ENCODE results near the gene SPATA21. TPM values are rescaled to one million over a fixed set of nuclear protein-coding genes. Genes with fewer than 3 reads are reported as not detected.

Gene SPATA21
- total RNA-seq, 1 experiment from 2014 or later = not detected

DNA sequence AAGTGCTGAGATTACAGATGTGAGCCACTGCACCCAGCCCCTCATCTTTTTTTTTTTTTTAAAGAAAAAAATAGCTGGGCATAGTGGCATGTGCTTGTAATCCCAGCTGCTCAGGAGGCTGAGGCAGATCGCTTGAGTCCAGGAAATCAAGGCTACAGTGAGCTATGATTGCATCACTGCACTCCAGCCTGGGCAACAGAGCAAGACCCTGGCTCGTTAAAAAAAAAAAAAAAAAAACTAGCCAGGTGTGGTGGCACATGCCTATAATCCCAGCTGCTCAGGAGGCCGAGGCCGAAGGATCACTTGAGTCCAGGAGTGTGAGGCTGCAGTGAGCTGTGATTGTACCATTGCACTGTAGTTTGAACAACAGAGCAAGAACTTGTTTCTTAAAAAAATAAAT, 56.4 kb downstream of the SPATA21 start:
- Histone ChIP-seq H3K4me3 (ENCODE audit: low read length) (no peak overlapping the region), H3K27ac (ENCODE audit: low read length) (no peak overlapping the region), H3K4me2 (ENCODE audit: low read length) (no peak overlapping the region), H2AFZ (ENCODE audit: low read length) (no peak overlapping the region), H3K9me3 (ENCODE audit: low read length) (no peaks in the 10 kb centered on the region), H3F3A (ENCODE audit: low read length, unreplicated experiment) (no peaks in the 10 kb centered on the region), H3K27me3 (ENCODE audit: low read length) (no peaks in the 10 kb centered on the region), H4K20me1 (ENCODE audit: low read length) (peaks cover 43% of the 10 kb centered on the region), H3K79me2 (ENCODE audit: low read length) (peaks cover 99% of the 10 kb centered on the region), H3K4me1 (ENCODE audit: insufficient read depth, low read length) (peaks cover 8% of the 10 kb centered on the region), H3K9me2 (replicated peaks; ENCODE audit: low read length) (no peaks in the 10 kb centered on the region), H3K36me3 (ENCODE audit: low read depth, low read length) (no peaks in the 10 kb centered on the region), H3K9ac (ENCODE audit: low read length) (no peak overlapping the region)
- ChIA-PET CTCF (interaction anchor here (0.7 kb wide), 1 partner anchor 20 kb away, joined by 6 read pairs; no protein-coding TSS in a partner anchor), POLR2A (ENCODE audit: unreplicated experiment) (no interaction called here)
- DNase-seq (no peak), ATAC-seq (no peak)
- intact Hi-C loops (cut with micrococcal nuclease) = no loop called here
- TF ChIP-seq EZH2 (IDR thresholded peaks at IDR 0.05; ENCODE audit: low read length, unreplicated experiment) = no peak
- TF ChIP-seq EZH2phosphoT487 (IDR thresholded peaks at IDR 0.05; ENCODE audit: borderline replicate concordance, low read length) = no peak
- TF ChIP-seq, protein P1, sequence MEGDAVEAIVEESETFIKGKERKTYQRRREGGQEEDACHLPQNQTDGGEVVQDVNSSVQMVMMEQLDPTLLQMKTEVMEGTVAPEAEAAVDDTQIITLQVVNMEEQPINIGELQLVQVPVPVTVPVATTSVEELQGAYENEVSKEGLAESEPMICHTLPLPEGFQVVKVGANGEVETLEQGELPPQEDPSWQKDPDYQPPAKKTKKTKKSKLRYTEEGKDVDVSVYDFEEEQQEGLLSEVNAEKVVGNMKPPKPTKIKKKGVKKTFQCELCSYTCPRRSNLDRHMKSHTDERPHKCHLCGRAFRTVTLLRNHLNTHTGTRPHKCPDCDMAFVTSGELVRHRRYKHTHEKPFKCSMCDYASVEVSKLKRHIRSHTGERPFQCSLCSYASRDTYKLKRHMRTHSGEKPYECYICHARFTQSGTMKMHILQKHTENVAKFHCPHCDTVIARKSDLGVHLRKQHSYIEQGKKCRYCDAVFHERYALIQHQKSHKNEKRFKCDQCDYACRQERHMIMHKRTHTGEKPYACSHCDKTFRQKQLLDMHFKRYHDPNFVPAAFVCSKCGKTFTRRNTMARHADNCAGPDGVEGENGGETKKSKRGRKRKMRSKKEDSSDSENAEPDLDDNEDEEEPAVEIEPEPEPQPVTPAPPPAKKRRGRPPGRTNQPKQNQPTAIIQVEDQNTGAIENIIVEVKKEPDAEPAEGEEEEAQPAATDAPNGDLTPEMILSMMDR (conservative IDR thresholded peaks at IDR 0.05; ENCODE audit: low read depth, low read length) = no peak
- BruUV-seq (replicated peaks) = no TSS peak

DNA sequence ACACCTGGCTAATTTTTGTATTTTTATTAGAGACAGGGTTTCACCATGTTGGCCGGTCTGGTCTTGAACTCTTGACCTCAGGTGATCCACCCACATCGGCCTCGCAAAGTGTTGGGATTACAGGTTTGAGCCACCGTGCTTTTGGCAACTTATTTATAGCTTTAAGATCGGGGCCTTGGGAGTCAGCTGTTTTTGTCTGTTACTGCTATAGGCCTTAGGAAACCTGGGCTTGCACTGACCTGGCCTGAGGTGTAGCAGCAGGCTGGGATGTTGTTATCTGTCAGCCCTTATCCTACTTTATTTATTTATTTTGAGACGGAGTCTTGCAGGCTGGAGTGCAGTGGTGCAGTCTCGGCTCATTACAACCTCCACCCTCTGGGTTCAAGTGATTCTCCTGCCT, 58.8 kb downstream of the SPATA21 start:
- H3K9ac ChIP-seq (ENCODE audit: low read length) = no peak overlapping the region
- ChIA-PET CTCF (no interaction called here), POLR2A (ENCODE audit: unreplicated experiment) (no interaction called here)
- H4K20me1 ChIP-seq (ENCODE audit: low read length) = peaks cover 40% of the 10 kb centered on the region
- TF ChIP-seq EZH2phosphoT487 (IDR thresholded peaks at IDR 0.05; ENCODE audit: borderline replicate concordance, low read length) (no peak), EZH2 (IDR thresholded peaks at IDR 0.05; ENCODE audit: low read length, unreplicated experiment) (no peak)
- TF ChIP-seq, protein P1 (conservative IDR thresholded peaks at IDR 0.05; ENCODE audit: low read depth, low read length) = no peak
- no peak overlapping the region for H3K4me3 ChIP-seq (ENCODE audit: low read length)
- H3K4me2 ChIP-seq (ENCODE audit: low read length) = no peak overlapping the region
- BruUV-seq (replicated peaks) = no TSS peak
- no peak for ATAC-seq
- no peaks in the 10 kb centered on the region for H3F3A ChIP-seq (ENCODE audit: low read length, unreplicated experiment)
- no peak overlapping the region for H2AFZ ChIP-seq (ENCODE audit: low read length)
- no peaks in the 10 kb centered on the region for H3K27me3 ChIP-seq (ENCODE audit: low read length)
- peaks cover 100% of the 10 kb centered on the region for H3K79me2 ChIP-seq (ENCODE audit: low read length)
- intact Hi-C loops (cut with micrococcal nuclease) = no loop called here
- H3K9me2 ChIP-seq (replicated peaks; ENCODE audit: low read length) = no peaks in the 10 kb centered on the region
- peaks cover 5% of the 10 kb centered on the region; the same call in 1 of the 2 replicates for H3K36me3 ChIP-seq (ENCODE audit: low read depth, low read length)
- DNase-seq = no peak
- H3K9me3 ChIP-seq (ENCODE audit: low read length) = no peaks in the 10 kb centered on the region
- H3K4me1 ChIP-seq (ENCODE audit: insufficient read depth, low read length) = peaks cover 10% of the 10 kb centered on the region; the same call in 1 of the 2 replicates
- no peak overlapping the region for H3K27ac ChIP-seq (ENCODE audit: low read length)

DNA sequence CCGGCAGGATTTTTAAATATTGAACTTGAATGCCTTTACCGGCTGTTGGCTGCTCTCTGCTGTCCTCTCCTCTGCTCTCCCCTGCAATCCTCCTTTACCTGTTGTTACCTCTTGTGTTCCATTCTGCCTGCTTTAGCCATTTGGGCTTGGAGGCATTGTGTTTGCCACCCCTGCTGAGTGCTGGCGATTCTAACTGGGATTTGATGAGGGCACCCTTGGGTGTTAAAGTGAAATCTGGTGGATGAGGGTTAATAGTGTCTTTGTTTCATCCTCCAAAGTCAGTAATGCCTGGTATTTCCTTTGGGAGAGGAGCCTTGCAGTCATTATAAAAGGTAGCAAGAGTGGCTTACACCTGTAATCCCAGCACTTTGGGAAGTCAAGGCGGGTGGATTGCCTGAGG, 60.3 kb downstream of the SPATA21 start:
- Histone ChIP-seq H3K4me2 (ENCODE audit: low read length) (no peak overlapping the region), H3K4me3 (ENCODE audit: low read length) (no peak overlapping the region), H3K9me3 (ENCODE audit: low read length) (no peaks in the 10 kb centered on the region), H3K27me3 (ENCODE audit: low read length) (no peaks in the 10 kb centered on the region), H3K9me2 (replicated peaks; ENCODE audit: low read length) (no peaks in the 10 kb centered on the region), H4K20me1 (ENCODE audit: low read length) (peaks cover 50% of the 10 kb centered on the region), H3F3A (ENCODE audit: low read length, unreplicated experiment) (no peaks in the 10 kb centered on the region), H3K9ac (ENCODE audit: low read length) (no peak overlapping the region), H3K27ac (ENCODE audit: low read length) (no peak overlapping the region), H2AFZ (ENCODE audit: low read length) (no peak overlapping the region), H3K4me1 (ENCODE audit: insufficient read depth, low read length) (peaks cover 13% of the 10 kb centered on the region), H3K79me2 (ENCODE audit: low read length) (peaks cover 100% of the 10 kb centered on the region), H3K36me3 (ENCODE audit: low read depth, low read length) (peaks cover 5% of the 10 kb centered on the region; the same call in 1 of the 2 replicates)
- intact Hi-C loops (cut with micrococcal nuclease) = no loop called here
- no peak for TF ChIP-seq EZH2phosphoT487 (IDR thresholded peaks at IDR 0.05; ENCODE audit: borderline replicate concordance, low read length)
- TF ChIP-seq EZH2 (IDR thresholded peaks at IDR 0.05; ENCODE audit: low read length, unreplicated experiment) = no peak
- TF ChIP-seq, protein P1 (conservative IDR thresholded peaks at IDR 0.05; ENCODE audit: low read depth, low read length) = no peak
- ATAC-seq = no peak
- BruUV-seq (replicated peaks) = no TSS peak
- POLR2A ChIA-PET (ENCODE audit: unreplicated experiment) = no interaction called here
- CTCF ChIA-PET = no interaction called here
- DNase-seq = no peak

Data from PC-3 (cell line).